ENCODE data around the gene SMIM9. TPM values are rescaled to one million over a fixed set of nuclear protein-coding genes. Genes with fewer than 3 reads are reported as not detected.

The SMIM9 gene
- total RNA-seq, 1 experiment from 2014 or later, result not detected

DNA sequence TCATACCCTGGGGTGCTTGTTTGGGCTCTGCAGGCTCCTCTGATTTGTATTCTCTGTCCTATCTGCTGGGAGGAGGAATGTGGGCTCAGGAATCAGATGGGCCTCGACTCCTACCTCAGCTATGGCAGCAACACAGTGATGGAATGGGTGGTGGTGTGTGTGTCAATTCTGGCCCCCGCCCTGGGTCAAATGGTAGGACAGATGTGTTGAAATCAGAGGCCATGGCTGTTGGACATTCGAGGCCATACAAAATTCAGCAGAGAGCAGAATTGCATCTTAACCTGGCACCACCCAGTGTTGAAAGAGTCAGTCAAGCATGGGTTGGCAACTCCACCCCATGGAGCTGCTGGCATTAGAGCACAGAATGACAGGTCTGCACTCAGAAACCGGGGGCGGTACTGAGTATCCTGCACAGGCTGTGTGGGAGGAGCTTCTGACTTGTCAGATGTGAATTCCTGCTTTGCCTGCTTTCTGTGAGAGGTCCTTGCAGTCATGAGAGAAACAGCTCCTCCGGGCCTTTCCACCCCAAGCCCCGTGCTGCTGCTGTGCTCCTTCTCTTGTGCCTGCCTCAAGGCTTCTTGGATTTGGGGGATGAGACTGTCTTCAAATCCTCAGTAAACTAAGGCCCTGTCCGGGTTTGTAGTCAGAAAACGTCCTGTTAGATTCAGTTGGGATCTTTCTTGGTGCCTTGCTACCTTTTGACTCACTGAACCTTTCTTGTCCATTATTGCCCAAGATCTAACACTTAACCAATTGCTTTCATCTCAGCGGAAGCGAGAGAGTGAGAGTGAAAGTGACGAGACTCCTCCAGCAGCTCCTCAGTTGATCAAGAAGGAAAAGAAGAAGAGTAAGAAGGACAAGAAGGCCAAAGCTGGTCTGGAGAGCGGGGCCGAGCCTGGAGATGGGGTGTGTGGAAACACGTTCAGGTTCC, 58.8 kb downstream of the SMIM9 start:
- BruUV-seq (replicated peaks), result no TSS peak
- ChIA-PET CTCF (no interaction called here), POLR2A (ENCODE audit: low non-redundant PET) (no interaction called here)
- peaks cover 3% of the 10 kb centered on the region for H3K9me3 ChIP-seq (ENCODE audit: low read depth, low read length, poor library complexity, severe bottlenecking)
- intact Hi-C loops (cut with micrococcal nuclease; ENCODE audit: unreplicated experiment), result no loop called here
- H3K27ac ChIP-seq (ENCODE audit: low read depth, low read length, poor library complexity, severe bottlenecking), result no peak overlapping the region
- peak; percentile 12 for DNase-seq (ENCODE audit: low spot score)
- TF ChIP-seq, protein P1, sequence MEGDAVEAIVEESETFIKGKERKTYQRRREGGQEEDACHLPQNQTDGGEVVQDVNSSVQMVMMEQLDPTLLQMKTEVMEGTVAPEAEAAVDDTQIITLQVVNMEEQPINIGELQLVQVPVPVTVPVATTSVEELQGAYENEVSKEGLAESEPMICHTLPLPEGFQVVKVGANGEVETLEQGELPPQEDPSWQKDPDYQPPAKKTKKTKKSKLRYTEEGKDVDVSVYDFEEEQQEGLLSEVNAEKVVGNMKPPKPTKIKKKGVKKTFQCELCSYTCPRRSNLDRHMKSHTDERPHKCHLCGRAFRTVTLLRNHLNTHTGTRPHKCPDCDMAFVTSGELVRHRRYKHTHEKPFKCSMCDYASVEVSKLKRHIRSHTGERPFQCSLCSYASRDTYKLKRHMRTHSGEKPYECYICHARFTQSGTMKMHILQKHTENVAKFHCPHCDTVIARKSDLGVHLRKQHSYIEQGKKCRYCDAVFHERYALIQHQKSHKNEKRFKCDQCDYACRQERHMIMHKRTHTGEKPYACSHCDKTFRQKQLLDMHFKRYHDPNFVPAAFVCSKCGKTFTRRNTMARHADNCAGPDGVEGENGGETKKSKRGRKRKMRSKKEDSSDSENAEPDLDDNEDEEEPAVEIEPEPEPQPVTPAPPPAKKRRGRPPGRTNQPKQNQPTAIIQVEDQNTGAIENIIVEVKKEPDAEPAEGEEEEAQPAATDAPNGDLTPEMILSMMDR (conservative IDR thresholded peaks at IDR 0.05; ENCODE audit: low read depth, low read length), result no peak
- TF ChIP-seq EZH2 (IDR thresholded peaks at IDR 0.05; ENCODE audit: borderline replicate concordance, low read depth, low read length, poor library complexity, severe bottlenecking), result no peak
- no peaks in the 10 kb centered on the region for H3K4me1 ChIP-seq (ENCODE audit: insufficient read depth, low read length, poor library complexity, severe bottlenecking)
- H3K27me3 ChIP-seq (replicated peaks; ENCODE audit: insufficient read depth, low read depth, low read length, poor library complexity), result no peaks in the 10 kb centered on the region
- H3K4me3 ChIP-seq (ENCODE audit: low read depth, low read length, poor library complexity, severe bottlenecking), result no peak overlapping the region
- H3K36me3 ChIP-seq (ENCODE audit: insufficient read depth, low read length, poor library complexity, severe bottlenecking), result peaks cover 57% of the 10 kb centered on the region

DNA sequence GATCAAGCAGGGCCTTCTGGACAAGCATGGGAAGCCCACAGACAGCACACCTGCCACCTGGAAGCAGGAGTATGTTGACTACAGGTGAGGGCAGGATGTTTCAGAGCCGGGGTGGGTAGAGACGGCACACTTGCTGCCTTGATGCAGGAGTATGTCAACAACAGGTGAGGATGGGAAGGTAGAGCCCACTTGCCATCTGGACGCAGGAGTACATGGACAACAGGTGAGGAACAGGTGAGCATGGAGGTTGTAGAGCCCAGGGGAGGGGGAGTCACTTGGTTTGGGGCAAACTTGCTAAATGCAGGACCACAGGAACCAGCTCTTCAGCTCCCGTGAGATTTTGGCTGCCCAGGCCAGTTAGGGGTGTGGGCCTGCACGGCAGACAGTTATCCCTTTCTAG, 59.8 kb downstream of the SMIM9 start:
- TF ChIP-seq, protein P1 (conservative IDR thresholded peaks at IDR 0.05; ENCODE audit: low read depth, low read length), result no peak
- no peak for DNase-seq (ENCODE audit: low spot score)
- CTCF ChIA-PET, result no interaction called here
- H3K9me3 ChIP-seq (ENCODE audit: low read depth, low read length, poor library complexity, severe bottlenecking), result peaks cover 3% of the 10 kb centered on the region
- H3K4me1 ChIP-seq (ENCODE audit: insufficient read depth, low read length, poor library complexity, severe bottlenecking), result no peaks in the 10 kb centered on the region
- intact Hi-C loops (cut with micrococcal nuclease; ENCODE audit: unreplicated experiment), result no loop called here
- H3K27me3 ChIP-seq (replicated peaks; ENCODE audit: insufficient read depth, low read depth, low read length, poor library complexity), result no peaks in the 10 kb centered on the region
- H3K4me3 ChIP-seq (ENCODE audit: low read depth, low read length, poor library complexity, severe bottlenecking), result no peak overlapping the region
- POLR2A ChIA-PET (ENCODE audit: low non-redundant PET), result no interaction called here
- BruUV-seq (replicated peaks), result no TSS peak
- H3K36me3 ChIP-seq (ENCODE audit: insufficient read depth, low read length, poor library complexity, severe bottlenecking), result peaks cover 64% of the 10 kb centered on the region
- H3K27ac ChIP-seq (ENCODE audit: low read depth, low read length, poor library complexity, severe bottlenecking), result no peak overlapping the region

Other genes starting within 250 kb of the SMIM9 start
- not detected in 2 replicates for gene CTAG1A, start 249.5 kb downstream of the SMIM9 start, total RNA-seq (2021)
- gene CTAG1B, start 215.4 kb downstream of the SMIM9 start, total RNA-seq (2021), result not detected in 2 replicates
- gene CTAG2, start 181.1 kb downstream of the SMIM9 start, total RNA-seq (2021), result not detected in 2 replicates
- gene GAB3, start 83.6 kb downstream of the SMIM9 start, total RNA-seq (2021), result 0.09 and 0.31 TPM in 2 replicates
- gene DKC1, start 71.8 kb downstream of the SMIM9 start, total RNA-seq (2021), result 138 and 158 TPM in 2 replicates
- gene MPP1, start 29.2 kb downstream of the SMIM9 start, total RNA-seq (2021), result 10.4 and 14.8 TPM in 2 replicates
- 25.0 and 25.2 TPM in 2 replicates for gene F8A1, start 51.7 kb upstream of the SMIM9 start, total RNA-seq (2021)
- gene F8, start 188.1 kb upstream of the SMIM9 start, total RNA-seq (2021), result 1.1 and 1.9 TPM in 2 replicates
- 78.1 and 84.6 TPM in 2 replicates for gene FUNDC2, start 192.2 kb upstream of the SMIM9 start, total RNA-seq (2021)
- gene CMC4, start 236.5 kb upstream of the SMIM9 start, total RNA-seq (2021), result 5.9 and 6.4 TPM in 2 replicates
- 19.8 and 21.0 TPM in 2 replicates for gene MTCP1, start 236.5 kb upstream of the SMIM9 start, total RNA-seq (2021)
- 25.7 TPM in 2 replicates for gene BRCC3, start 236.8 kb upstream of the SMIM9 start, total RNA-seq (2021)